Medulla oblongata (tissue), 1 donor: ENCODE results near the gene C2orf72.
A peak's percentile ranks its signal among the peaks of the same experiment; 100 is the strongest.
"Not testable (repeated sequence)": the region's sequence is repeated elsewhere in the genome, so short reads cannot be mapped to it uniquely, and the experiment has no call there.

ENCODE experiments used
- DNase-seq: peaks from one replicate; pipeline ENCODE4 v3.0.0-alpha.2; 2015; ENCODE audit errors: extremely low spot score

The C2orf72 gene

GRCh38 chr2:231046916-231047273 is 9.6 kb downstream of the C2orf72 start:
- no peak for DNase-seq

GRCh38 chr2:231047274-231047922 is 10.1 kb downstream of the C2orf72 start:
- peak; percentile 92 for DNase-seq

- peak; percentile 48 for DNase-seq
Measured at GRCh38 chr2:231047923-231048915, 10.9 kb downstream of the C2orf72 start.

- no peak for DNase-seq
Measured at GRCh38 chr2:231049286-231050017, 12.1 kb downstream of the C2orf72 start.

- peak; percentile 55 for DNase-seq
Measured at GRCh38 chr2:231050018-231050901, 12.9 kb downstream of the C2orf72 start.

- DNase-seq = no peak
Measured at GRCh38 chr2:231051116-231051515, 13.8 kb downstream of the C2orf72 start.

- DNase-seq = peak; percentile 91
Measured at GRCh38 chr2:231052494-231053451, 15.4 kb downstream of the C2orf72 start.

GRCh38 chr2:231053846-231054245 is 16.5 kb downstream of the C2orf72 start:
- no peak for DNase-seq

- DNase-seq = peak; percentile 95
Measured at GRCh38 chr2:231056453-231057416, 19.4 kb downstream of the C2orf72 start, which contains the start of gene PSMD1. Gene PSMD1, plus strand, starts transcription at chr2:231056867. Its CDS starts 159 bp downstream, at chr2:231057026.

- no peak for DNase-seq
Measured at GRCh38 chr2:231057590-231057989, 20.3 kb downstream of the C2orf72 start.

GRCh38 chr2:231058761-231059550 is 21.6 kb downstream of the C2orf72 start:
- no peak for DNase-seq

GRCh38 chr2:231059756-231060155 is 22.4 kb downstream of the C2orf72 start:
- no peak for DNase-seq

GRCh38 chr2:231062776-231063175 is 25.5 kb downstream of the C2orf72 start:
- DNase-seq = no peak

- DNase-seq = no peak
Measured at GRCh38 chr2:231063347-231063746, 26.0 kb downstream of the C2orf72 start.

- DNase-seq = no peak
Measured at GRCh38 chr2:231065966-231066365, 28.6 kb downstream of the C2orf72 start.

GRCh38 chr2:231067531-231067930 is 30.2 kb downstream of the C2orf72 start:
- DNase-seq = not testable (repeated sequence)

GRCh38 chr2:231068525-231069222 is 31.4 kb downstream of the C2orf72 start:
- DNase-seq = no peak
